ENCODE results near the gene TMEM17. TPM values are rescaled to one million over a fixed set of nuclear protein-coding genes. Genes with fewer than 3 reads are reported as not detected.

Gene TMEM17
- total and polyA plus RNA-seq, 2 donors (not counting 3 experiments of a cell fraction or from before 2014, with no cell fraction given), result 0.91 to 2.0 TPM

DNA sequence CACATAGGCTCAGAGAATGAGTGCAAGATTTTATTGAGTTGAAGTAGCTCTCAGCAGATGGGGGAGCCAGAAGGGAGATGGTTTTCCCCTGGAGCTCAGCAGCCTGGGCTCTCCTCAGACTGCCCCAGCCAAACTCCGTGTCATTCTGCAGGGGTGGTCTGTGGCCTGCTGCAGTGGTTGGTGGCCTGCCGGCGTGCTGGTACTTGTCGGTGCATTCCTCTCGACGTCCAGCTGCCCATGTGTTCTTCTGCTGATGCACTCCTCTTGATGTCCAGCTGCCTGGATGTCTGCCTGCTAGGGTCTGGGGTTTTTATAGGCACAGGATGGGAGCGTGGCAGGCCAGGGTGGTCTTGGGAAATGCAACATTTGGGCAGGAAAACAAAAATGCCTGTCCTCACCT, 25.6 kb upstream of the TMEM17 start:
- TF ChIP-seq GATA2 (IDR thresholded peaks at IDR 0.05; ENCODE audit: insufficient read depth, insufficient read length, low read depth, low read length) (no peak), POLR2A (IDR thresholded peaks at IDR 0.05; ENCODE audit: low read depth, low read length) (no peak), FOS (IDR thresholded peaks at IDR 0.05; ENCODE audit: borderline replicate concordance, insufficient read depth, low read length) (no peak), EZH2 (IDR thresholded peaks at IDR 0.05; ENCODE audit: borderline replicate concordance, low read depth, low read length, severe bottlenecking) (no peak), POLR2AphosphoS5 (IDR thresholded peaks at IDR 0.05; ENCODE audit: insufficient read depth, low read depth, low read length) (no peak)
- no peaks in the 10 kb centered on the region for H3K9me1 ChIP-seq (replicated peaks; ENCODE audit: control insufficient read depth, extremely low read depth, insufficient read depth, low read length)
- no peak overlapping the region for H3K9ac ChIP-seq (replicated peaks; ENCODE audit: extremely low read depth, insufficient read depth, low read length)
- no peak for DNase-seq (ENCODE audit: low read depth, low spot score)
- no peak for FAIRE-seq
- H2AFZ ChIP-seq (ENCODE audit: low read depth, low read length), result no peak overlapping the region
- H4K20me1 ChIP-seq (replicated peaks; ENCODE audit: control insufficient read depth, extremely low read depth, insufficient read depth, low read length), result no peaks in the 10 kb centered on the region
- no peaks in the 10 kb centered on the region for H3K36me3 ChIP-seq (ENCODE audit: control insufficient read depth in 2 of 2, extremely low read depth in 1 of 2, insufficient read depth in 2 of 2, low read length in 2 of 2)
- H3K4me2 ChIP-seq (ENCODE audit: insufficient read depth, low read length), result no peak overlapping the region
- no peak overlapping the region for H3K4me3 ChIP-seq (replicated peaks in 1 of 3; ENCODE audit: insufficient read depth in 1 of 3, low read depth in 1 of 3, low read length in 3 of 3)
- dilution Hi-C loops (cut with MboI; ENCODE audit: extremely low pct_ligation_motif_present, low sequenced_read_pairs) (no loop called here), intact Hi-C loops (cut with micrococcal nuclease) (no loop called here)
- POLR2A ChIA-PET, result no interaction called here
- H3K27ac ChIP-seq (ENCODE audit: insufficient read depth, low read depth, low read length), result no peak overlapping the region
- no peaks in the 10 kb centered on the region for H3K9me3 ChIP-seq (replicated peaks; ENCODE audit: control insufficient read depth, insufficient read depth, low read length)
- H3K27me3 ChIP-seq (ENCODE audit: control insufficient read depth in 2 of 2, insufficient read depth in 2 of 2, low read length in 2 of 2), result no peaks in the 10 kb centered on the region
- BruUV-seq (replicated peaks), result no TSS peak
- no peaks in the 10 kb centered on the region for H3K4me1 ChIP-seq (ENCODE audit: control insufficient read depth, extremely low read depth, insufficient read depth, low read length)
- CTCF ChIA-PET, result no interaction called here
- no peaks in the 10 kb centered on the region for H3K79me2 ChIP-seq (ENCODE audit: control insufficient read depth, insufficient read depth, low read length)

DNA sequence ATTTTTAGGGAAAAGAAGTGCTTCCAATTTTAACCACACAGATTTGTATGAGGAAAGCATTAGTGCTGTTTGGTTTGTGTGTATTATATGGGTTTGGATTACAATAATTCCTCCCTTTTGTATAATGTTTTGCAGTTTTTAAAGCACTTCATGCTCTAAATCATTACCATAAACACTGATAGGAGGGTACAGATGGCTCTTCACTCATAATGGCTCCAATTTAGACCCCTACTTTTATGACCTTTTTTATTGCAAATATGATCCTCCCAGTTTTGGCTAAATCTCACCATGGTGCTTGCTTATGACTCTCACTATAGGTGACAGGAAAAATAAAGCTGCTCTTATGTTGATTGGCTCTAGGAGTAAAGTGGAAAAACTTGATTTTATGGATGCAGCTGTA, 23.8 kb upstream of the TMEM17 start:
- H3K79me2 ChIP-seq (ENCODE audit: control insufficient read depth, insufficient read depth, low read length), result no peaks in the 10 kb centered on the region
- DNase-seq (ENCODE audit: low read depth, low spot score) (no peak), FAIRE-seq (no peak)
- no peaks in the 10 kb centered on the region for H4K20me1 ChIP-seq (replicated peaks; ENCODE audit: control insufficient read depth, extremely low read depth, insufficient read depth, low read length)
- CTCF ChIA-PET, result no interaction called here
- dilution Hi-C loops (cut with MboI; ENCODE audit: extremely low pct_ligation_motif_present, low sequenced_read_pairs), result no loop called here
- H3K27ac ChIP-seq (ENCODE audit: insufficient read depth, low read depth, low read length), result no peak overlapping the region
- peaks cover under 1% of the 10 kb centered on the region for H3K4me1 ChIP-seq (ENCODE audit: control insufficient read depth, extremely low read depth, insufficient read depth, low read length)
- no peak overlapping the region for H2AFZ ChIP-seq (ENCODE audit: low read depth, low read length)
- intact Hi-C loops (cut with micrococcal nuclease), result no loop called here
- H3K9me1 ChIP-seq (replicated peaks; ENCODE audit: control insufficient read depth, extremely low read depth, insufficient read depth, low read length), result no peaks in the 10 kb centered on the region
- no peaks in the 10 kb centered on the region for H3K27me3 ChIP-seq (ENCODE audit: control insufficient read depth in 2 of 2, insufficient read depth in 2 of 2, low read length in 2 of 2)
- no peak overlapping the region for H3K9ac ChIP-seq (replicated peaks; ENCODE audit: extremely low read depth, insufficient read depth, low read length)
- no peaks in the 10 kb centered on the region for H3K9me3 ChIP-seq (replicated peaks; ENCODE audit: control insufficient read depth, insufficient read depth, low read length)
- BruUV-seq (replicated peaks), result no TSS peak
- TF ChIP-seq FOS (IDR thresholded peaks at IDR 0.05; ENCODE audit: borderline replicate concordance, insufficient read depth, low read length) (no peak), POLR2A (IDR thresholded peaks at IDR 0.05; ENCODE audit: low read depth, low read length) (no peak), MYC (IDR thresholded peaks at IDR 0.05; ENCODE audit: low read depth, low read length) (no peak), POLR2AphosphoS5 (IDR thresholded peaks at IDR 0.05; ENCODE audit: insufficient read depth, low read depth, low read length) (no peak)
- TF ChIP-seq, protein P1, sequence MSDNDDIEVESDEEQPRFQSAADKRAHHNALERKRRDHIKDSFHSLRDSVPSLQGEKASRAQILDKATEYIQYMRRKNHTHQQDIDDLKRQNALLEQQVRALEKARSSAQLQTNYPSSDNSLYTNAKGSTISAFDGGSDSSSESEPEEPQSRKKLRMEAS (IDR thresholded peaks at IDR 0.05; ENCODE audit: insufficient read depth, insufficient read length), result no peak
- no peak overlapping the region for H3K4me3 ChIP-seq (replicated peaks in 1 of 3; ENCODE audit: insufficient read depth in 1 of 3, low read depth in 1 of 3, low read length in 3 of 3)
- H3K4me2 ChIP-seq (ENCODE audit: insufficient read depth, low read length), result no peak overlapping the region
- POLR2A ChIA-PET, result no interaction called here
- no peaks in the 10 kb centered on the region for H3K36me3 ChIP-seq (ENCODE audit: control insufficient read depth in 2 of 2, extremely low read depth in 1 of 2, insufficient read depth in 2 of 2, low read length in 2 of 2)
